Measurements from ENCODE around the gene NINL. TPM values are rescaled to one million over a fixed set of nuclear protein-coding genes. Genes with fewer than 3 reads are reported as not detected.

The NINL gene
- total and polyA plus RNA-seq, 2 of the 4 experiments (the other 2 are of a cell fraction), result 3.0 to 10.4 TPM

GRCh38 chr20:25421102-25421501, 164.2 kb downstream of the NINL start:
- Histone ChIP-seq H3K4me2 (ENCODE audit: low read depth, low read length) (no peak overlapping the region), H3K9ac (ENCODE audit: low read depth, low read length) (no peak overlapping the region), H3K4ac (ENCODE audit: low read depth, low read length) (no peak overlapping the region), H3K9me1 (ENCODE audit: insufficient read depth, low read length) (no peaks in the 10 kb centered on the region), H3K9me3 (ENCODE audit: control insufficient read depth, insufficient read depth, low read length) (no peaks in the 10 kb centered on the region), H2BK20ac (ENCODE audit: low read depth, low read length) (no peak overlapping the region), H2AK9ac (replicated peaks; ENCODE audit: low read depth, low read length, poor library complexity) (no peak overlapping the region), H2BK5ac (ENCODE audit: low read depth, low read length, poor library complexity, severe bottlenecking) (no peak overlapping the region), H3K27me3 (ENCODE audit: control insufficient read depth, insufficient read depth, low read length) (no peaks in the 10 kb centered on the region), H3K36me3 (ENCODE audit: control insufficient read depth, insufficient read depth, low read length) (no peaks in the 10 kb centered on the region; the same call in 1 of the 2 replicates), H4K91ac (ENCODE audit: insufficient read depth, low read depth, low read length) (no peak overlapping the region), H3K56ac (ENCODE audit: extremely low read depth, insufficient read depth, low read length) (no peak overlapping the region), H2BK15ac (ENCODE audit: low read depth, low read length) (no peak overlapping the region), H3K23ac (ENCODE audit: low read depth, low read length) (no peak overlapping the region), H3K4me3 (ENCODE audit: insufficient read depth, low read depth, low read length) (no peak overlapping the region), H3K14ac (replicated peaks; ENCODE audit: low read depth, low read length) (no peak overlapping the region), H3K18ac (ENCODE audit: low read depth, low read length) (no peak overlapping the region), H4K5ac (ENCODE audit: low read depth, low read length) (no peak overlapping the region), H3K27ac (ENCODE audit: insufficient read depth, low read length) (no peak overlapping the region), H3K79me1 (ENCODE audit: low read depth in 1 of 2, low read length in 2 of 2) (peaks cover 2 to 24% of the 10 kb centered on the region in 2 experiments; a peak in 3 of 4 replicates), H2AFZ (replicated peaks; ENCODE audit: low read length, poor library complexity) (no peak overlapping the region), H2AK5ac (ENCODE audit: low read depth, low read length) (no peak overlapping the region), H3K4me1 (ENCODE audit: control insufficient read depth, insufficient read depth, low read length) (0 out of 2 replicates have a peak, but pooled peaks cover 2% of the 10 kb centered on the region), H2BK120ac (ENCODE audit: low read depth, low read length) (no peak overlapping the region), H4K20me1 (ENCODE audit: insufficient read depth, low read length) (no peaks in the 10 kb centered on the region), H4K8ac (ENCODE audit: low read depth in 2 of 2, low read length in 2 of 2) (no peak overlapping the region)
- in situ Hi-C loops (cut with MboI; ENCODE audit: low sequenced_read_pairs) (loop anchor here (25.0 kb wide), 1 partner anchor 1784 kb away; the partner anchor contains the start of gene CST3), intact Hi-C loops (cut with micrococcal nuclease) (loop anchor here (10.0 kb wide), 1 partner anchor 204 kb away; the partner anchor contains the start of gene NANP), dilution Hi-C loops (cut with HindIII; ENCODE audit: low sequenced_read_pairs, unreplicated experiment) (no loop called here)
- BruUV-seq (replicated peaks), result no TSS peak
- no peak for ATAC-seq (ENCODE audit: low read depth)
- no peak for TF ChIP-seq SMC3 (IDR thresholded peaks at IDR 0.05; ENCODE audit: low read depth, low read length)
- no peak for TF ChIP-seq CTCF (conservative IDR thresholded peaks at IDR 0.05; ENCODE audit: low read depth, low read length)
- no peak for TF ChIP-seq MAZ (IDR thresholded peaks at IDR 0.05; ENCODE audit: borderline replicate concordance, low read depth, low read length)
- TF ChIP-seq CHD1 (IDR thresholded peaks at IDR 0.05; ENCODE audit: low read depth, low read length), result no peak
- no peak for TF ChIP-seq POLR2A (IDR thresholded peaks at IDR 0.05; ENCODE audit: low read depth, low read length)
- no peak for TF ChIP-seq MAFK (IDR thresholded peaks at IDR 0.05; ENCODE audit: low read depth, low read length)
- TF ChIP-seq RAD21 (IDR thresholded peaks at IDR 0.05; ENCODE audit: low read length), result no peak
- no peak for TF ChIP-seq FOS (IDR thresholded peaks at IDR 0.05; ENCODE audit: low read depth, low read length)
- TF ChIP-seq ELK1 (IDR thresholded peaks at IDR 0.05; ENCODE audit: borderline replicate concordance, low read depth, low read length), result no peak
- no peak for TF ChIP-seq BHLHE40 (IDR thresholded peaks at IDR 0.05; ENCODE audit: low read depth, low read length)
- TF ChIP-seq NFE2L2 (IDR thresholded peaks at IDR 0.05; ENCODE audit: low read depth, low read length), result no peak
- DNase-seq, result no peak
- CTCF ChIA-PET, result no interaction called here
- POLR2A ChIA-PET (ENCODE audit: unreplicated experiment), result no interaction called here
